ENCODE results near the gene NELL1.

The NELL1 gene

DNA sequence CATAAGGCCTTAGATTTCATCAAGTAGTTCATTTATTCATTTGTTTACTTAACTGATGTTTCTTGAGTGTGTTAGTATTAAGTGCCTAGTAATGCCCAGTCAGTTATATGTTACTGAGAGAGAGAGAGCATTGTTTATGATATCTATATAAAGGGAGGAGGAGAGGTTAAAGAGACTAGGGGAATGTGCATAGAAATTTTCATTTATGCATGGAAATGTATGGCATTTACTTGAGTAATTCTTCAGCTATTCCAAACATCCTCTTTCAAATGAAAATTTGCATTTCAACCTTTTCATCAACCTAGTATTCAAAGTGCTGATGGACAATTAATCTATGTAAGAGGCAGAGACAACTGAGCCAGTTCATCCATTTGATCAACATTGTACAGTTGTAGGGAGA, 199.7 kb downstream of the NELL1 start:
- no peak for DNase-seq (ENCODE audit: extremely low read depth in 1 of 2, low read depth in 1 of 2)

GRCh38 chr11:20873054-20873453, 203.7 kb downstream of the NELL1 start:
- no peak for DNase-seq (ENCODE audit: extremely low read depth in 1 of 2, low read depth in 1 of 2)

- DNase-seq (ENCODE audit: extremely low read depth in 1 of 2, low read depth in 1 of 2) = no peak
Measured at GRCh38 chr11:20874358-20874757, 205.0 kb downstream of the NELL1 start.

- no peak for DNase-seq (ENCODE audit: extremely low read depth in 1 of 2, low read depth in 1 of 2)
Measured at GRCh38 chr11:20875889-20876288, 206.5 kb downstream of the NELL1 start.

DNA sequence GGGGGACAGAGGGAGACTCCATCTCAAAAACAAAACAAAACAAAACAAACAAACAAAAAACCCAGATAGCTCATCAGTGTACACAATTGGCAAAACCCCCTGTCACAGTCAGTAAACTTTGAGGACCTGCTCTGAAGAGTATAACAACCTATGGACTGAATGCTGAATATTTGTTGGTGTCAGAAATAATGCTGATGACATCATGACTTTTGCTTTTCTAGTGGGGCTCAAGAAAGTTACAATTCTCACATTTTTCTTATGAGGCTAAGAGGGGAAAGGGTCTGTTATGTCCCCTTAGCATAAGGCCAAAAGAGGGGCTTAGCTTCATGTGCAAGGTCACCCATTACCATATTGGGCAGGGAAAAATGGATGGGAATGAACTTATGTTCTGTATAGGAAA, 207.4 kb downstream of the NELL1 start:
- no peak for DNase-seq (ENCODE audit: extremely low read depth in 1 of 2, low read depth in 1 of 2)

GRCh38 chr11:20880094-20880493, 210.7 kb downstream of the NELL1 start:
- DNase-seq (ENCODE audit: extremely low read depth in 1 of 2, low read depth in 1 of 2) = no peak

- no peak for DNase-seq (ENCODE audit: extremely low read depth in 1 of 2, low read depth in 1 of 2)
Measured at GRCh38 chr11:20881328-20882079, 212.1 kb downstream of the NELL1 start.

DNA sequence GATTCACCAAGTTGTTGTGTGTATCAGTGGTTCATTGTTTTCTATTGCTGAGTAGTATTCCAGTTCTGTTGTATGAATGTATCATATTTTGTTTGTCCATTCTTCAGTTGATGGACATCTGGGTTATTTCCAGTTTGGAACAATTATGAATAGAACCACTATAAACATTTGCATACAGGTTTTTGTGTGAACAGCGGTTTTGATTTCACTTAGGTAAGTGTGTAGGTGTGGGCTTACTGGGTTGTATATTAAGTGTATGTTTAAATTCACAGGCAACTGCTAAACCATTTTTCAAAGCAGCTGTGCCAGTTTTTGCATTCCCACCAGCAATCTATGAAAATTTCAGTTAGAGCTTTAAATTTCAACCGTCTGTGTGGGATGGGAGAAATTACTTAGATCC, 217.8 kb downstream of the NELL1 start:
- DNase-seq (ENCODE audit: extremely low read depth in 1 of 2, low read depth in 1 of 2) = no peak

- DNase-seq (ENCODE audit: extremely low read depth in 1 of 2, low read depth in 1 of 2) = no peak
Measured at GRCh38 chr11:20894296-20894695, 224.9 kb downstream of the NELL1 start.

DNA sequence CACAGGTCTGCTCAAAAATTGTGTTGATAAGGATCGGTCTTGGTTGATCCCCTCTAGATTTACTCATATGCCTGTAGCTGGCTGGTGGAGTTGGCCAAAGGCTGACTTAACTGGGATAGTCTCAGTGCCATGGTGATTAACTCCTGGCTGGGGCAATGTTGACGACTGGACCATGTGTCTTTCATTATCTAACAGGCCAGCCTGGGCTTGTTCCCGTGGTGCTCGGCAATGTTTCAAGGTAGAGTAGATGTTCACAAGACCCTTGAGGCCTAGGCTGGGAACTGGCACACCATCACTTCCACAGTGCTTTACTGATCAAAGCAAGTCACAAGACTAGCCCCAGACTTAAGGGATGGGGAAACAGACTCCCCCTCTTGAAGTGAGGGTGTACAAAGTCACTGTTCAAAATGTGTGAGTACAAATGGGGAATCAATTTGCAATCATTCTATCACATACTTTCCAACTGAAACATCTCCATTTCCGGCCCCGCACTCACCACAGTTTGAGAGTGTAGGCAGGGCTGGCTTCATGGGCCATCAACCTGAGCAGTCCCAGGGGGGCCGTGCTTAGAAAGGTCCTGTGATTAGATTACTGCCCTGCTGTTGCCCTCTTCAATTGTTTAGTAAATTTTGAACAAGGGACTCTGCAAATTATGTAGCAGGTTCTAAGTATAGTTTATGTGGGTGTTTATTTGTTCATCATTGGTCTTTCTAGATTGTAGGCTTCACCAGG, 240.8 kb downstream of the NELL1 start:
- no peak for DNase-seq (ENCODE audit: extremely low read depth in 1 of 2, low read depth in 1 of 2)

DNA sequence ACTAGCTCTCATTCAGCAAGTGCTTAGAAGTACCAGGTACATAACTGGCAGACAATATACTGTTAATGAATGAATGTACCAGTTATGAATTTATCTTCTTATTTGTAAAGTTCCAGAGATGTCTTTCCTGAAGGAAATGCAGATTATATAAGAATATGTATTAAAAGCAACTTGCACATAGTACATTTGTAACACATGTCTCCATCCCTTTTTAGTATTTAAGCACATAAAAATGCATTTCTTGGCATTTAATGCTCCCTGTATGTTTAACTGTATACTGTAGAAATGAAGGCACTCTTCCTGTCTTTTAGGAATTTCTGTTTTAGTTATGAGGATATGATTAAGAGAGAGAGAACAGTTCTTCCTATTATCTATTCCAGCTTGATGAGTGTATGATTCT, 241.3 kb downstream of the NELL1 start:
- no peak for DNase-seq (ENCODE audit: extremely low read depth in 1 of 2, low read depth in 1 of 2)

DNA sequence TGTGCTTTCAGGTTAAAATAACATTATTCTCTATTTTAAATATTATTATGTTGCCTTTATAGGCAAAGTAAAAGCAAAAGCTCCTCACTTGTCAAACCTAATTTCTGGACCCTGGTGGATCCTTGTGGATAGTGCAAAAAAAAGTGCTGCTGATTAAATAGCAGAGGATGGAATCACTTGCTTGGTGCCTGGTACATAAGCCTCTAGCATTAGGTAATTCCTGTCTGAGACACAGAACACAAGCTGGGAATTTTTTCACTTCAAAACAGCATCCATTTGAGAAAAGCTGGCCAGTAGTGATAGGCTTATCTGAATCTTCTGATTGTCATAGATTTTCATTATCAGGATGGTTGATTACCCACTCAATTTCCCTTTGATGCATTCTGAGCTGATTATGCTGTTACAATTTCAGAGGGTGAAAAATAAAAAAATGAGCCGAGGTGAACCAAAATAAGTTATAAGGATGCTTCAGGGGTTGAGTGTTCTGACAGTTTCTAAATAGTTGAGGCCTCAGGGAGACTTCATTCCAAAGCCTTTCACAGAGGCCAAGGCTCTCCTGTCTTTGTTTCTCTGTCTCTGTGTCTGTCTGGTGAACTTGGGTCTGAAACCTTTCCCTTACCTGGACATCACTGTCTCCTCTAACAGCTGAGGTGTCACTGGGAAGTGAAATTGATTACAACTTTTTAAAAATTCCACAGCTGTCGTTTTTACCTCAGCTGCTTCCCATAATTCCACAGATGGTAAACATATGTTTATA, 242.9 kb downstream of the NELL1 start:
- DNase-seq (ENCODE audit: extremely low read depth in 1 of 2, low read depth in 1 of 2) = no peak

DNA sequence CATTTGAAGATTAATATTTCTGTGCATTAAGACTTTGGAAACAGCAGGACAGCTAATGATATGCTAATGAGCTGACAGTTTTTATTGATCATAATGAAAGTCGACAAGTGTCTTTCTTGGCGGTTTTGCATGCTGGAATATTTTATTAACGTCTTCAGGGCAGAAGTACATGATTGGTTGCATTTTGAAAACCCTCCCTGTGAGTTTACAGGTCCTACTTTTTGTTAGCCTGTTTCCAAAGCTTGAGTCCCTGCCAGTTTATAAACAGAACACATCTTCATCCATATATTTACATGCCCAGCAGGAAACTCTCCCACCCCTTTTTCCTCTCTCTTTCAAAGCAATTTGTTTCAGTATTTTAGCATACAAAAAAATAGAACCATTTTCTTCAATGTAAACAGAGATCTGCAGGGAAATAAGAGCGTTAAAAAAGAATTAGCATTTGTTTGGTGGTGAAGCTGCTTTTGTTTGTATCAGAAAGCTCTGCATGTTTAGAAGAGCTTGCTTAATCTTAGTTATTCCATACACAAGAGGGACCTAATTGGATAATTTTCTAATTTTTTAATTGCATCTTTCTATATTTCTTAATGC, 243.6 kb downstream of the NELL1 start:
- no peak for DNase-seq (ENCODE audit: extremely low read depth in 1 of 2, low read depth in 1 of 2)

GRCh38 chr11:20917306-20917705, 247.9 kb downstream of the NELL1 start:
- no peak for DNase-seq (ENCODE audit: extremely low read depth in 1 of 2, low read depth in 1 of 2)

GRCh38 chr11:20926799-20927540, 257.6 kb downstream of the NELL1 start:
- no peak for DNase-seq (ENCODE audit: extremely low read depth in 1 of 2, low read depth in 1 of 2)

GRCh38 chr11:20931029-20931428, 261.6 kb downstream of the NELL1 start:
- no peak for DNase-seq (ENCODE audit: extremely low read depth in 1 of 2, low read depth in 1 of 2)

- DNase-seq (ENCODE audit: extremely low read depth in 1 of 2, low read depth in 1 of 2) = no peak
Measured at GRCh38 chr11:20933086-20933485, 263.7 kb downstream of the NELL1 start.

GRCh38 chr11:20933958-20934357, 264.6 kb downstream of the NELL1 start:
- no peak for DNase-seq (ENCODE audit: extremely low read depth in 1 of 2, low read depth in 1 of 2)

- no peak for DNase-seq (ENCODE audit: extremely low read depth in 1 of 2, low read depth in 1 of 2)
Measured at GRCh38 chr11:20934516-20934915, 265.1 kb downstream of the NELL1 start.

DNA sequence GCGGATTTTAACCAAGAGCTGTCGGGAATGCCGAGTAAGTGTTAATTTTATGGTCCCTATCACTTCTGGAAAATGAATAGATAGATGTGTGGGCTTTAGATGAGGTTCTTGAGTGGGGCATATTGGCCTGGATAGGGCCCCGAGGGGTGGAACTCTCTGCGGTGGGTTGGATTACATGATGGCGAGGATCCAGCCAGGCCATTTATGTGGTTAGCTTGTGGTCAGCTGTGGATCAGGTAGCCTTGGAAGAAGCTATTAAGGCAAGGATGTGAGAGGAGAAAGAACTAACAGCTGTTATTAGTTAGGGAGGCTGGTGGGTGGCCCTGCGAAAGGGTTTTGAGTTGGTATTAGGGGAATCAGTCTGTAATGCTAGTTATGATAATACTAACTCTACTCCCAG, 268.4 kb downstream of the NELL1 start:
- no peak for DNase-seq (ENCODE audit: extremely low read depth in 1 of 2, low read depth in 1 of 2)

DNA sequence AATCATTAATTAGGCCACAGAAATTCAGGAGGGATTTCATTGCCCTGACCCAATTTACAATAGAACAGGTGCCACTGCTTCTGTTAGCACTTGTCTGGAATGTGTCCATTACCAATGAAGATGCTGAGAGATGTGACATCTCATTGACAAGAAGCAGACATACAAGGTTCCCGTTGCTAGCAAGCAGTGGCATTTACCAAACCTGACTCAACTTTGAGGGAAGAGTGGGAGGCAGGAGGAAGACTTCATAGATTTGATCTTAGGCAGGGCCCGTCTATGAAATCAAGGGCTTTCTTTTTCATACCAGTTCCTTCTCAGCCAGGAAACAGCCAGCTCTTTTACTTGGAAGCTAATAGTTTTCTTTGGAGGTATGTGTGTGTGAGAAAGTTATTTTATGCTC, 280.2 kb downstream of the NELL1 start:
- DNase-seq (ENCODE audit: extremely low read depth in 1 of 2, low read depth in 1 of 2) = no peak

Data from stimulated activated CD8-positive, alpha-beta memory T cell treated with anti-CD3 and anti-CD28 coated beads, Interleukin-7, amount 100 ng/mL, for 48 hours (primary cell).